Stimulated activated CD8-positive, alpha-beta memory T cell treated with anti-CD3 and anti-CD28 coated beads, Interleukin-12 subunit alpha, Interleukin-12 subunit beta, amount 100 ng/mL, for 4 hours (primary cell): ENCODE data around the gene ZBTB14.

Experiments used
- DNase-seq: peaks from one replicate; pipeline ENCODE4 v3.0.0-alpha.2; 2020; ENCODE audit warnings: low read depth

ZBTB14 gene, protein sequence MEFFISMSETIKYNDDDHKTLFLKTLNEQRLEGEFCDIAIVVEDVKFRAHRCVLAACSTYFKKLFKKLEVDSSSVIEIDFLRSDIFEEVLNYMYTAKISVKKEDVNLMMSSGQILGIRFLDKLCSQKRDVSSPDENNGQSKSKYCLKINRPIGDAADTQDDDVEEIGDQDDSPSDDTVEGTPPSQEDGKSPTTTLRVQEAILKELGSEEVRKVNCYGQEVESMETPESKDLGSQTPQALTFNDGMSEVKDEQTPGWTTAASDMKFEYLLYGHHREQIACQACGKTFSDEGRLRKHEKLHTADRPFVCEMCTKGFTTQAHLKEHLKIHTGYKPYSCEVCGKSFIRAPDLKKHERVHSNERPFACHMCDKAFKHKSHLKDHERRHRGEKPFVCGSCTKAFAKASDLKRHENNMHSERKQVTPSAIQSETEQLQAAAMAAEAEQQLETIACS

GRCh38 chr18:5295231-5295920 is at the start of gene ZBTB14:
Gene ZBTB14, minus strand, starts transcription at chr18:5295726. Its CDS starts 2,480 bp downstream, at chr18:5293246.
- DNase-seq = peak; percentile 60

DNA sequence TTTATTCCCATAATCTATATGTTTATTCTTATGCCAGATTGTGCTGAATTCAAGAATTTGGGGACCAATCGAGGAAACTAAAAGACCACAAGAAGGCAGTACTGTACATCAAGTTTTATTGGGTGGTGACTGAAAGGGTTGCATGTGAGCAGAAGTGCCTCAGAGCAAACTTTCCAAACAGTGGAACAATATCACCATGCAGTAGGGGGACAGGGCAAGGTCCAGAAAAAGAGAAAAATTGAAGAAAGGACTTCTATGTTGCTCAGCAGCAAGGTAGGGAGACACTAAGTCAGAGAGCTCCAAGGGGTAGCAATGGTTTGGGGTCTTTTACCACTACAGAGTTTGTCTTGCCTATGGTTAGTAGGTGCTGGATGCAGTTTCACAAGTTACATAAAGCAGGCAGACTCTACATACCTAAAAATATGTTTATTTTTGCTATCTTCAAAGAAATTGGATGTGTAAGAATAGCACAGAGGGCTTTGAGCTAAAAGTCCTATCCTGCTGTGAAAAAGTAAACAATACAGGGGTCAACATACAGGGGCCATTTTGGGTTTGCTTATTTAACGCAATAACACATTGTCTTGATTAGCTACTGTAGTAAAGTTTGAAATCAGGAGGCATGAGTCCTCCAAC is 43.8 kb upstream of the ZBTB14 start:
- no peak for DNase-seq

GRCh38 chr18:5334456-5335075 is 39.0 kb upstream of the ZBTB14 start:
- DNase-seq = no peak

GRCh38 chr18:5318061-5318700 is 22.7 kb upstream of the ZBTB14 start:
- DNase-seq = no peak

DNA sequence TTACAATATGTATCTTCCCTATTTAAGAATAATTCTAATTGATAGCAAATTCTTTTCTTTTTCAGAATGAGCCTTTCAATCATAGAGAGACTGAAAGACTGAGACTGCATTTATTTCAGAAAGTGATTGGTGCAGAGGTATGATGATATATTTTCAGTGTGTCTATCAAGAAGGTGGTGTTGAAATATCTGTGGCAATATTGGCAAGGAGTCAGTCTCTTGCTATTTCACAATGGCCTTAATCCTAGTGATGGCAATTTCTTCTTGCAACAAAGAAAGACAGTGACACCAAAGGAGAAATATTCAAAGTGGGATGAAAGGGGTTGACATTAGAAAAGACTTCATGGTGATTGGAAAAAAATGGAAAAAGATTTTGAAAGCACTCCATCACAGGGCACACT is 21.7 kb upstream of the ZBTB14 start:
- no peak for DNase-seq

DNA sequence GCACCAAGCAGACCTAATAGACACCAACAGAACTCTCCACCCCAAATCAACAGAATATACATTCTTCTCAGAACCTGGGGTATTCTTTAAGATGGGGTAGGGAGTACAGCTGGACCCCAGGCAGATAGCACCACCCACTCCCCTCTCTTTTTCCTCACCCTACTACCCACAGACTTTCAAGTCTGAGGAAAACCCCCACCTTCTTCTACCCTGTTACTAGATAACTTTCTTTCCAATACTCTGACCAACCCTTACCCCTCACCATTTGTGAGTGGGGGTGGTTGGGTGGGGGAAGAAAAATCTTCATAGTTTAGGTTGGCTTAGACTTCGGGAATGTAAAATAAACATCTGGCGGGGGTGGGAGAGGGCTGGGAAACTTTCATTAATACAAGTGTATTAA is 20.3 kb upstream of the ZBTB14 start:
- DNase-seq = no peak

DNA sequence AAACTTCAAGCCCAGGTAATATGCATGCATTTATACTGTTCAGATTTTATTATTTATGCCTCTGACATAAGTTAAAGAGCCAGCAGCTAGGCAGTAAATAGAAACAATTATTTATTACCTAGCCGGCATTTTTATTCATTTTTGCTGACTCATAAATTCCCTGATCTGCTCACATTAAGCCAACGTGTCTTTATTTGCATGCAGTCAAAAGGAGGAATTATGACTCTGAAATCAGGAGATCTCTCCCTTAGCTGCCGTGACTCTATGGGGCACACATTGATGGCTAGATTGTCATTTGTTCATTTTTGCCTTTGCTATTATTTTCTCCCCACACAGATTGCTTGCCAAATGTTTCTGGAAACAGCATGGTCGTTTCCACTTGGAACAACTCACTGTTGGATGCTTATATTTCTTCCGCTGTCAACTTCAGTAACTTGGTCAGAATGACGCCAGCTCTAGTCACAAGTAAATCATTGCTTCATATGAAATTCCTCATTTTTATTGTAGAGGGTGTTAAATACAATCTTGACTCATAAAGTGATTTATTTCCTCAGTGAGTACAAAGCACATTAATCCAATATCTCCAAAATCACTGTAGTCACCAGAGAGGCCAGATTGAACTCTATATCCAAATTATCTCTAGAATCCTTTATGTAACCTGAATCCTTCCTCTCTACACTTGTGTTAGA is 15.9 kb upstream of the ZBTB14 start:
- DNase-seq = no peak

DNA sequence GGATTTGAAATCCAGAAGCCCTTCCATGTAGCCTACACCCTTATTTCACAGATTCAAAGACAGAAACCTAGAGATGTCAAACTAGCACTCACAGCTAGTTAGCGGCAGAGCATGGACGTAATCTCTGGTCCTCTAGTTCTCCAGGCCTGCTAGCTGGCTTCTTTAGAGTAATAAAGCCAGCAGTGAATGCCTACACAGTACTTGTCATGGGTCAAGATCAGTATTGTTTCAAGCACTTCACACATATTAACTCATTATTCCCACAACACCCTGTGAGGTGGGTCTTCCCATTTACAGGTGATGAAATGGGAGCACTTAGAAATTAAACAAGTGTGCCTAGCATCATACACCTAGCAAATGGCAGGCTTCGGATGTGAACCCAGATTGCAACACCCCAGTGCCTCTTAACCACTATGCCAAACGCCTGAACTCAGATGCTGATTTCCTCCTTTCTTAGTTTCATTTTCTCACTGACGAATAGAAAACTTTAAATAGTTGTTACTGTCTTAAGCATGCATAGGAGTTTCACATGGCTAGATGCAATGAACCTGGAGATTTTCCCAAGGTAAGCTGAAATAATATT is 14.5 kb upstream of the ZBTB14 start:
- no peak for DNase-seq

GRCh38 chr18:5305835-5306234 is 10.3 kb upstream of the ZBTB14 start:
- no peak for DNase-seq

DNA sequence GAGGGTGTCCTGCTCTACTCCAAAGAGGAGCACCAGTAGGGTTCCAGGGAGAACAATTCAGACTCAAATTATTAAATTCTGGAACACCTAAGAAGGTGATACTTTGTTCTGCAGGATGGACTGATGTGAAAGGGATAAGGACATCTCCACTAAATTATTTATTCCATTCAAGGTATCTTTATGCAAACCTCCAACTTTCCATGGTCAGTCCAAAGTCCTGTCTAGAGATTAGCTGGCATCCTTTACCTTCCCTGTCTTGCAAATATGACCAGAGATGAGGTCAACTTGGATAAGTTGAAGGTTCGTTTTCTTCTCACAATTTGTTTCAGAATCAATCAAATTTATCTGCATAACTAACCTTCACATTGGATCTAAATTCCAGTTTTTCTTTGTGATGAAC is 8.7 kb upstream of the ZBTB14 start:
- DNase-seq = no peak

GRCh38 chr18:5303636-5304035 is 8.1 kb upstream of the ZBTB14 start:
- no peak for DNase-seq

GRCh38 chr18:5302606-5303005 is 7.1 kb upstream of the ZBTB14 start:
- no peak for DNase-seq

- no peak for DNase-seq
These were observed 5.0 kb upstream of the ZBTB14 start for GRCh38 chr18:5300476-5301010.

DNA sequence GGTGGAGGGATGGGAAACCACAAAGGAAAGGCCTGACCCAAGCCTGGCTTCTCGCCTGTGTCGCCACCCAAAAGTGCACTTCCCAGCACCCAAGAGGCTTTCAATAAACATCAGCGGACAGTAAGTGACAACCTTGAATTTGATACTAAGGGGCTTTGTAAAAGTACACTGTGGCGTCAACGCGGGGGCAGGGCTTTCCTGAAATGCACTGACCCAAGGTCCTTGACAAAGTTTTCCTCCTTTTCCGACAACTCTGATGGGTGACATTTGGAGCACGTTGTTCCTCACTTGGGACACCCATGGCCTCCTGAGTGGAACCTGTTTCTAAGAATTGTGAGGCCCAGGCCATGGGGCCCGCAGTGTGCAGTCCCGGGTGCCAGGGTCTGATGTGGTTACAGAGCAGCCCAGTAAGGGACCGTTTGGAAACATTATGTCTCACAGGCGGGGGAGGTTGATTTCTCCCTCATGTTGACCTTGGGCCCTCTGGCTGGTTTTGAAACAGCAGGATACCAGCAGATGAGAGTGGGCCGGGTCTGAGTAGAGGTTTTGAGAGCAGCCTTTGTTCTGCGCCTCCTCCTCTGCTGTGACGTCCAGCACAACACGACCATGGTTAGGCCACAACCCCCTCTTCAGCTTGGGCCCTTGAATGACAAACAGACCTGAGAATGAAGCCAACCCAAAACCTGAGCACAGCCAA is 2.8 kb upstream of the ZBTB14 start:
- DNase-seq = no peak

- DNase-seq = no peak
These were observed 2.1 kb upstream of the ZBTB14 start for GRCh38 chr18:5297597-5297996.

GRCh38 chr18:5296706-5297320 is 1.3 kb upstream of the ZBTB14 start:
- DNase-seq = peak; percentile 35

GRCh38 chr18:5295981-5296705 is 617 bp upstream of the ZBTB14 start:
- peak; percentile 95 for DNase-seq

DNA sequence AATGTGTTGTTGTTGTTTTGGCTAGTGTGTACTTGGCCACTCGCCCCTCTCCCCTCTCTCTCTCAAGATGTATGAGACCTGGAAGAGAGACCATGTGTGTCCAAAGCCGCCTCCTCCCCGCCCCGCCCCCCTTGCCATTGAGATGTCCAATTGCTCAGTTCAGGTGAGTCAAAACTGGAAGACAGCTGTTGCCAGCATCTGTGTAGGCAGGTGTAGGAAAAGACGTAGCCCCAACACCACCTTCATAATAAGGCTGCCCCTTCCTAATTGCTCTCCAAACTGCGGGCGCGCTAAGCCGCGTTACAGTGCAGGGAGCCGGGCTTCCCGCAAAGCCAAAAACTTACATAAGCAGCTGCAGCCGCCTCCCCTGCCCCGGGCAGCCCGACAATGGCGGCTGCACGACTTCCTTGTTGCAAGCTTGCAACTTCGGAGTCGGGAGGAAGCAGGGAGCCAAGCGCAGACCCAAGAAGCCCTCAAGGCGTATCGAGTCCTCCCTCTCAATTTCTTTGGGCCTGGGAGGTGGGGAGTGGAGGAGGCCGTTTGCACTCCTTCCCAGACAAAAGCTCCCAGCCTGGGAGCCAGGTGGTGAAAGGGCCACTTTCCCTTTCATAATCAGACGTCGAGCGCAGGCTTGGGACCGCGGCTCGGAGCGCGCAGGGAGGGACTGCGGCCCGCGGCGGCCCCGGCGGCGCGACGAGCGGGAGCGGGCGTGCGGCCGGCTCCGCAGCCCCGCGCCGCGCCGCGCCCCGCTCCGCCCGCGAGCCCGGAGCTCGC is 882 bp downstream of the ZBTB14 start:
- peak; percentile 41 for DNase-seq
